Calu3 (cell line): Measurements from ENCODE around the gene SLC15A2. TPM values are rescaled to one million over a fixed set of nuclear protein-coding genes. Genes with fewer than 3 reads are reported as not detected.
A peak's percentile ranks its signal among the peaks of the same experiment; 100 is the strongest.

ENCODE experiments used
- BruUV-seq: library from RNA; stranded (reverse); fragments of 400-500 nt; replicated peaks from 2 replicates; lab custom pipeline; 2021; lab: Mats Ljungman, UMichigan
- CTCF ChIA-PET: fragments of 300-600 bp; sonication (Branson Sonifier 250); formaldehyde crosslinking; loops from one replicate; lab custom pipeline; 2022; ENCODE audit warnings: antibody characterized with exemption; lab: Charles Lee
- DNase-seq: peaks from one replicate; pipeline ENCODE4 v3.0.0; 2022
- H3K27ac Mint-ChIP-seq: one replicate; pipeline ENCODE4 v1.8.0; 2022; ENCODE audit warnings: mixed read lengths; ENCODE audit not compliant: unreplicated experiment
- H3K27me3 Mint-ChIP-seq: one replicate; pipeline ENCODE4 v1.8.0; 2022; ENCODE audit warnings: mixed read lengths; ENCODE audit not compliant: unreplicated experiment
- H3K36me3 Mint-ChIP-seq: one replicate; pipeline ENCODE4 v1.8.0; 2022; ENCODE audit warnings: mild to moderate bottlenecking, moderate library complexity, mixed read lengths; ENCODE audit not compliant: insufficient read depth, unreplicated experiment
- H3K4me1 Mint-ChIP-seq: one replicate; pipeline ENCODE4 v1.8.0; 2022; ENCODE audit warnings: mild to moderate bottlenecking, low read depth, mixed read lengths; ENCODE audit not compliant: unreplicated experiment
- H3K4me3 Mint-ChIP-seq: one replicate; pipeline ENCODE4 v1.8.0; 2022; ENCODE audit warnings: mild to moderate bottlenecking, low read depth, moderate library complexity, mixed read lengths; ENCODE audit not compliant: unreplicated experiment
- H3K9me3 Mint-ChIP-seq: one replicate; pipeline ENCODE4 v1.8.0; 2022; ENCODE audit warnings: low read depth, mixed read lengths; ENCODE audit not compliant: unreplicated experiment
- intact Hi-C: fragments of 100-400 bp; cut with micrococcal nuclease; formaldehyde crosslinking; loops from one replicate; pipeline ENCODE4 v1.10.0; 2022; ENCODE audit not compliant: unreplicated experiment
- total RNA-seq: library from RNA; stranded (reverse); gene quantifications from 2 replicates; pipeline ENCODE4 v1.2.3, GENCODE V29; 2022
- TF ChIP-seq, protein P1 (sequence below): fragments of 200-600 bp; IDR thresholded peaks from one replicate; pipeline ENCODE4 v1.8.0; 2022; ENCODE audit warnings: antibody characterized with exemption; ENCODE audit not compliant: unreplicated experiment

The SLC15A2 gene
- total RNA-seq, 1 experiment from 2014 or later, result 10.7 TPM

DNA sequence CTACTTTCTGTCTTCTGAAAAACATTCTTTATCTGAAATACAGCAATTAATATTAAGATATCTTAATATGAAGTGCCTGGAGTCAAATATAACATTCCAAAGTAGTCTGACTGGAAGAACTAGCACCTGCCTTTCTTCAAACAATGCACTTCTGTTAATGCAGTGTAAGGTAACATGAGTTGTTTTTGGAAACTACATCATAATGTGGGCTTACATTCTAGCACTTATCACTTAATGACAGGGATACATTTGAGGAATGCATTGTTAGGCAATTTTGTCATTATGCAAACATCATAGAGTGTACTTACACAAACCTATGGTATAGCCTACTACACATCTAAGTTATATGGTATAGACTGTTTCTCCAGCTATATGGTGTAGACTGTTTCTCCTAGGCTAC, 49.2 kb downstream of the SLC15A2 start:
- DNase-seq, result peak; percentile 18
- intact Hi-C loops, result loop anchor here (2.0 to 10.0 kb wide), 2 partner anchors 37 to 59 kb away; no protein-coding TSS in a partner anchor
- no peaks in the 10 kb centered on the region for H3K27me3 Mint-ChIP-seq
- BruUV-seq, result no TSS peak
- H3K9me3 Mint-ChIP-seq, result no peaks in the 10 kb centered on the region
- TF ChIP-seq, protein P1, sequence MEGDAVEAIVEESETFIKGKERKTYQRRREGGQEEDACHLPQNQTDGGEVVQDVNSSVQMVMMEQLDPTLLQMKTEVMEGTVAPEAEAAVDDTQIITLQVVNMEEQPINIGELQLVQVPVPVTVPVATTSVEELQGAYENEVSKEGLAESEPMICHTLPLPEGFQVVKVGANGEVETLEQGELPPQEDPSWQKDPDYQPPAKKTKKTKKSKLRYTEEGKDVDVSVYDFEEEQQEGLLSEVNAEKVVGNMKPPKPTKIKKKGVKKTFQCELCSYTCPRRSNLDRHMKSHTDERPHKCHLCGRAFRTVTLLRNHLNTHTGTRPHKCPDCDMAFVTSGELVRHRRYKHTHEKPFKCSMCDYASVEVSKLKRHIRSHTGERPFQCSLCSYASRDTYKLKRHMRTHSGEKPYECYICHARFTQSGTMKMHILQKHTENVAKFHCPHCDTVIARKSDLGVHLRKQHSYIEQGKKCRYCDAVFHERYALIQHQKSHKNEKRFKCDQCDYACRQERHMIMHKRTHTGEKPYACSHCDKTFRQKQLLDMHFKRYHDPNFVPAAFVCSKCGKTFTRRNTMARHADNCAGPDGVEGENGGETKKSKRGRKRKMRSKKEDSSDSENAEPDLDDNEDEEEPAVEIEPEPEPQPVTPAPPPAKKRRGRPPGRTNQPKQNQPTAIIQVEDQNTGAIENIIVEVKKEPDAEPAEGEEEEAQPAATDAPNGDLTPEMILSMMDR, result no peak
- H3K36me3 Mint-ChIP-seq, result peaks cover 4% of the 10 kb centered on the region
- CTCF ChIA-PET, result no interaction called here
- H3K4me1 Mint-ChIP-seq, result peaks cover 22% of the 10 kb centered on the region
- no peak overlapping the region for H3K4me3 Mint-ChIP-seq
- H3K27ac Mint-ChIP-seq, result no peak overlapping the region

DNA sequence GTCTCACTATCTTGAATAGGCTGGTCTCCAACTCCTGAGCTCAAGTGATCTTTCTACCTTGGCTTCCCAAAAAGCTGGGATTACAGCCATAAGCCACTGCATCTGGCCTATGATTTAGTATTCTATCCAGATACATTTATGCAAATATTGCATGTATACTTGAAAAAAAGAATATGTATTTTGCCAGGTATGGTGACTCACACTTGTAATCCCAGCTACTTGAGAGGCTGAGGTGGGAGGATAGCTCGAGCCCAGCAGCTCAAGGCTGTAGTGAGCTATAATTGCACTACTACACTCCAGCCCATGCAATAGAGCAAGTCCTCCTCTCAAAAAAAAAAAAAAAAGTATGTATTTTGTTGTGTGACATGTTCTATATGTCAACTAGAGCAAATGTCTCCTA, 54.4 kb downstream of the SLC15A2 start:
- CTCF ChIA-PET, result interaction anchor here (0.6 kb wide), 1 partner anchor 529 kb away, joined by 3 read pairs; no protein-coding TSS in a partner anchor
- peaks cover 20% of the 10 kb centered on the region for H3K4me1 Mint-ChIP-seq

DNA sequence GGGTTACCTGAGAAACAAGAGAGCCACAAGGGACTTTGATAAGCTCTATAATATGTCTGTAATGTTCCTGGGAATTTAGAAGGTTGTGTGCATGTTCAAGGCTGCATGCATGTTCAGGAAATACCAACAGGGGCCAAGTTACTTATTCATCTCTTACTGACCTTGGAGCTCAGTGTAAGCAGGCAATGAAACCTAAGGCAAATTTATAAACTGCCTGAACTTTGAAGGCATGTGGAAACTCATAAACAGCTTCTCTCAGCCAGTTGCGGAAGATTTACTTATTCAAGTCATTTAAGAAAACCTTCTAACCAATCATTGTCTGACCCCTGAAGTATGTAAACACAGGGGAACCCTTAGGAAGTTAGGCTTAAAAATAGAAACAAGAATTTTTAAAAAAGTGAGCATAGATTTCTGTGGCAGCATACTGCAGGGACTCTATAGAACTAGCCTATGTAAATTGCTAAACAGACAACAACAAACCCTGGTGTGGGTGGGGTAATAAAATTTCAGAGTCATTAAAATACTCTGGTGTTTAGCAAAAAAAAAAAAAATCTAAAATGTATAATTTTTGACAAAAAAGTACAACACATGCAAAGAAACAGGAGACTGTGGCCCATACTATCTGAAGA, 57.2 kb downstream of the SLC15A2 start:
- H3K4me1 Mint-ChIP-seq, result peaks cover 20% of the 10 kb centered on the region
- H3K36me3 Mint-ChIP-seq, result no peaks in the 10 kb centered on the region
- BruUV-seq, result no TSS peak
- no peak overlapping the region for H3K4me3 Mint-ChIP-seq
- TF ChIP-seq, protein P1, result no peak
- no peak overlapping the region for H3K27ac Mint-ChIP-seq
- no peak for DNase-seq
- peaks cover 3% of the 10 kb centered on the region for H3K9me3 Mint-ChIP-seq
- intact Hi-C loops, result no loop called here
- no peaks in the 10 kb centered on the region for H3K27me3 Mint-ChIP-seq
- CTCF ChIA-PET, result interaction anchor here (0.6 to 1.2 kb wide), 2 partner anchors 9 to 12 kb away, joined by 4 read pairs; no protein-coding TSS in a partner anchor

More for the DNA sequence above, 54.4 kb downstream of the SLC15A2 start:
- no peak overlapping the region for H3K4me3 Mint-ChIP-seq
- H3K27me3 Mint-ChIP-seq, result no peaks in the 10 kb centered on the region
- H3K36me3 Mint-ChIP-seq, result no peaks in the 10 kb centered on the region
- no peak for DNase-seq
- no peak overlapping the region for H3K27ac Mint-ChIP-seq
- intact Hi-C loops, result loop anchor here (10.0 kb wide), 1 partner anchor 64 kb away; no protein-coding TSS in a partner anchor
- no TSS peak for BruUV-seq
- TF ChIP-seq, protein P1, result no peak
- peaks cover 3% of the 10 kb centered on the region for H3K9me3 Mint-ChIP-seq

DNA sequence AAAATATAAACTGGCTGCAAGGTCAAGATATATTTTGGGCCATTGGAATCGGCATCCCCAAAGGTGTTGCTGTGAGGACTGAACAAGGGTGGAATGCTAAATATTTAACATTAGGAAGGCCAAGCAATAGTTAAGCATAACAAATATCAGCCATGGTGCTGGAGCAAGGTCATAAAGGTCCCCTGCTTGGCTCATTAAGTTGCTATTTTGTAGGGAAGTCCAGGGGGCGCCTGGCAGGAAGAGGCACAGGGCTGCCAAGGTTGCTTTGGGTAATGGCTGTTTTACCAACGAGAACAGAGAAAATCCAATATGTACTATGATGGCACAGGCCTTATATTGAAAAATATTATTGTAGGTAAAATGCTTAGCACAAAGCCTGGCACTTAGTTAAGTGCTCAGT, 62.2 kb downstream of the SLC15A2 start:
- CTCF ChIA-PET, result no interaction called here
- TF ChIP-seq, protein P1, result no peak
- Mint-ChIP-seq H3K27ac (no peak overlapping the region), H3K4me1 (peaks cover 10% of the 10 kb centered on the region), H3K4me3 (no peak overlapping the region), H3K36me3 (no peaks in the 10 kb centered on the region), H3K9me3 (peaks cover 3% of the 10 kb centered on the region), H3K27me3 (no peaks in the 10 kb centered on the region)
- DNase-seq, result no peak
- BruUV-seq, result no TSS peak
- intact Hi-C loops, result no loop called here
